ENCODE results near the gene PSD4.

DNA sequence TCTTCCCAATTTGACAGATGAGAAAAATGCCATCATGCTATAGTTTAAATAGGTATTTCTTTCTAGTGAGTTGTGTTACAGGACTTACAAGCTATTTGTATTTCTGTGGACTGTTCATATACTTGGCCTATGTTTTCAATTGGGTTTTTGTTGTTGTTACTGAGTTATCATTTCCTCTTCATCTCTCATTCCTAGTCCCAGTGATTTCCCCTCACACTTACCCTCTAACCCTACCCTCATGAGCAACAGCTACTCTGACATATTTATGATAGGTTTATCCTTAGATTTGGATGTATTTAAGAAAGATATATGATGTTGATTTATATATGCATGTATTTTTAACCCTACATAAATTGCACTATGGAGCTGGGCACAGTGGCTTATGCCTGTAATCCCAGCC lies 10.9 kb upstream of the PSD4 start:
- TF ChIP-seq, protein P1, sequence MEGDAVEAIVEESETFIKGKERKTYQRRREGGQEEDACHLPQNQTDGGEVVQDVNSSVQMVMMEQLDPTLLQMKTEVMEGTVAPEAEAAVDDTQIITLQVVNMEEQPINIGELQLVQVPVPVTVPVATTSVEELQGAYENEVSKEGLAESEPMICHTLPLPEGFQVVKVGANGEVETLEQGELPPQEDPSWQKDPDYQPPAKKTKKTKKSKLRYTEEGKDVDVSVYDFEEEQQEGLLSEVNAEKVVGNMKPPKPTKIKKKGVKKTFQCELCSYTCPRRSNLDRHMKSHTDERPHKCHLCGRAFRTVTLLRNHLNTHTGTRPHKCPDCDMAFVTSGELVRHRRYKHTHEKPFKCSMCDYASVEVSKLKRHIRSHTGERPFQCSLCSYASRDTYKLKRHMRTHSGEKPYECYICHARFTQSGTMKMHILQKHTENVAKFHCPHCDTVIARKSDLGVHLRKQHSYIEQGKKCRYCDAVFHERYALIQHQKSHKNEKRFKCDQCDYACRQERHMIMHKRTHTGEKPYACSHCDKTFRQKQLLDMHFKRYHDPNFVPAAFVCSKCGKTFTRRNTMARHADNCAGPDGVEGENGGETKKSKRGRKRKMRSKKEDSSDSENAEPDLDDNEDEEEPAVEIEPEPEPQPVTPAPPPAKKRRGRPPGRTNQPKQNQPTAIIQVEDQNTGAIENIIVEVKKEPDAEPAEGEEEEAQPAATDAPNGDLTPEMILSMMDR (IDR thresholded peaks at IDR 0.05), result no peak
- no peak for TF ChIP-seq POLR2A (IDR thresholded peaks at IDR 0.05)

Measured in vagina (tissue), 2 donors.